Large intestine (tissue), 3 donors: ENCODE data around the gene VIPR2. TPM values are rescaled to one million over a fixed set of nuclear protein-coding genes. Genes with fewer than 3 reads are reported as not detected.
"Not testable (repeated sequence)": the region's sequence is repeated elsewhere in the genome, so short reads cannot be mapped to it uniquely, and the experiment has no call there.

ENCODE experiments used
- DNase-seq, 2 donors: peaks; one replicate each; pipeline versions ENCODE4 v3.0.0 to v3.0.0-alpha.2; 2013
- H3K27ac ChIP-seq: one replicate; pipeline ENCODE4 v1.5.1; 2013; ENCODE audit warnings: low read length
- H3K27me3 ChIP-seq: 2 replicates; pipeline ENCODE4 v1.6.1; 2013; ENCODE audit warnings: low read length; ENCODE audit not compliant: control insufficient read depth, insufficient read depth
- H3K36me3 ChIP-seq: 2 replicates; pipeline ENCODE4 v1.6.1; 2013; ENCODE audit warnings: low read length; ENCODE audit not compliant: control insufficient read depth, insufficient read depth
- H3K4me1 ChIP-seq: one replicate; pipeline ENCODE4 v1.6.1; 2013; ENCODE audit warnings: low read length; ENCODE audit not compliant: control insufficient read depth, insufficient read depth
- H3K4me3 ChIP-seq: one replicate; pipeline ENCODE4 v1.5.1; 2013; ENCODE audit warnings: low read length
- H3K9me3 ChIP-seq: one replicate; pipeline ENCODE4 v1.6.1; 2013; ENCODE audit warnings: mild to moderate bottlenecking, low read depth, low read length, moderate library complexity; ENCODE audit not compliant: control insufficient read depth
- WGBS: methylation state at CpG from one replicate; pipeline ENCODE4 v1.1.5; 2013; ENCODE audit warnings: low lambda C conversion rate; ENCODE audit not compliant: insufficient coverage; 5-methylcytosine and 5-hydroxymethylcytosine counted together
- polyA plus RNA-seq: library from polyadenylated mRNA; unstranded; fragments of 120-200 nt; gene quantifications from one replicate; pipeline ENCODE4 v1.2.1, GENCODE V29; 2013

Gene VIPR2
- polyA plus RNA-seq, 1 donor: 1.4 TPM

- Histone ChIP-seq H3K36me3 (no peaks in the 10 kb centered on the region), H3K27ac (no peak overlapping the region), H3K27me3 (no peaks in the 10 kb centered on the region), H3K9me3 (no peaks in the 10 kb centered on the region), H3K4me1 (peaks cover 5% of the 10 kb centered on the region), H3K4me3 (no peak overlapping the region)
- no CpG with 5 or more reads among the region's 5 CpGs for WGBS
- no peak for DNase-seq
Observed at GRCh38 chr7:159007996-159008389, 136.7 kb downstream of the VIPR2 start.

DNA sequence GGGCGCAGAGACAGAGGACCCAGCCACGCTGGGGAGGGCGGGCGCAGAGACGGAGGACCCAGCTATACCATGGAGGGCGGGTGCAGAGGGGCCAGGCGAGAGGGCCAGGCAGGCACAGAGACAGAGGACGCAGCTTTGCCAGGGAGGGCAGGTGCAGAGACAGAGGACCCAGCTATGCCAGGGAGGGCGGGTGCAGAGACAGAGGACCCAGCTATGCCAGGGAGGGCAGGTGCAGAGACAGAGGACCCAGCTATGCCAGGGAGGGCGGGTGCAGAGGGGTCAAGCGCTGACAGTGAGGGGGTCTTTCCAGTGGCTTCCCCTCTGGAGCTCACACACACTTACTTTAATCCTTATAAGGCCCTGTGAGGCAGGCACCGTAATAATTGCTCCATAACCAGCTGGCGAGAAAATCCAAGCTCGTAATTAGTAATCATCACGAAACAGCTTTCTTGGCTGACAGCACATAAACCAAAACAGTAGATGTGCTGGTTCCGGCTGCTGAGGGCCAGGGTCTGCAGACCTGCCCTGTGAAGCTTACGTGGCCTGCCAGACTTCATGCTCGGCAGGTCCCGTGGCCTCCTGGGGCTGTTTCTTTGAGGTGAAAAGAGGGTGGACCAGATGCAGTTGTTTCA, 137.2 kb downstream of the VIPR2 start:
- H3K27me3 ChIP-seq: no peaks in the 10 kb centered on the region
- H3K27ac ChIP-seq: no peak overlapping the region
- DNase-seq: no peak
- H3K4me1 ChIP-seq: no peaks in the 10 kb centered on the region
- H3K9me3 ChIP-seq: no peaks in the 10 kb centered on the region
- no peaks in the 10 kb centered on the region for H3K36me3 ChIP-seq
- no peak overlapping the region for H3K4me3 ChIP-seq
- WGBS: no CpG with 5 or more reads among the region's 19 CpGs

DNA sequence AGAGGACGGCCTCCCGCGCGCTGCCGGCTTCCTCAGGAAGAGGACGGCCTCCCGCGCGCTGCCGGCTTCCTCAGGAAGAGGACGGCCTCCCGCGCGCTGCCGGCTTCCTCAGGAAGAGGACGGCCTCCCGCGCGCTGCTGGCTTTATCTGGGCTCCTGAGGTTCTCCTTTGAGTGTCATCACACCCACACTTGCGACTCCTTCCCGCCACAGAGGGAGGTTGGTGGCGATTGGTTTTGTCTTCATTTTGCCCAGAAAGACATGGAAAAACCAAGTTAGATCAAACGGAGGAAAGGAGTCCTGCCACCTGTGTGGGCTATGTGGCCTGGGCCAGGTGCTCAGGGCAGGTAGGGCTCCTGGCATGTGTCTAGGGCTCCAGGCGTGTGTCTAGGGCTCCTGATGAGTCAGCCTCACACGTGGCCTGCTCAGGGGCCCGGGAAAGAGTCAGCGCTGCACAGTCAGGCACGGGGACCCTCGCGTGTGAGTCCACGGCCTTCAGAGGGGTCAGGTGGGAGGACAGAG, 138.0 kb downstream of the VIPR2 start:
- WGBS: no CpG with 5 or more reads among the region's 31 CpGs
- H3K27me3 ChIP-seq: no peaks in the 10 kb centered on the region
- DNase-seq: no peak
- no peaks in the 10 kb centered on the region for H3K9me3 ChIP-seq
- no peaks in the 10 kb centered on the region for H3K36me3 ChIP-seq
- no peak overlapping the region for H3K27ac ChIP-seq
- no peak overlapping the region for H3K4me3 ChIP-seq
- no peaks in the 10 kb centered on the region for H3K4me1 ChIP-seq

GRCh38 chr7:159006022-159006609, 138.6 kb downstream of the VIPR2 start:
- not testable (repeated sequence) for H3K4me1 ChIP-seq, H3K9me3 ChIP-seq, H3K27ac ChIP-seq, H3K27me3 ChIP-seq, DNase-seq, H3K36me3 ChIP-seq, H3K4me3 ChIP-seq
- WGBS: no CpG with 5 or more reads among the region's 69 CpGs

GRCh38 chr7:159005618-159006017, 139.0 kb downstream of the VIPR2 start:
- Histone ChIP-seq H3K4me3 (no peak overlapping the region), H3K9me3 (no peaks in the 10 kb centered on the region), H3K4me1 (no peaks in the 10 kb centered on the region), H3K27me3 (no peaks in the 10 kb centered on the region), H3K27ac (no peak overlapping the region), H3K36me3 (no peaks in the 10 kb centered on the region)
- 92% methylated on average over 2 of the region's 18 CpGs for WGBS
- DNase-seq: no peak

GRCh38 chr7:159004411-159004810, 140.3 kb downstream of the VIPR2 start:
- no peaks in the 10 kb centered on the region for H3K36me3 ChIP-seq
- WGBS: 100% methylated on average over 1 of the region's 10 CpGs
- H3K9me3 ChIP-seq: no peaks in the 10 kb centered on the region

DNA sequence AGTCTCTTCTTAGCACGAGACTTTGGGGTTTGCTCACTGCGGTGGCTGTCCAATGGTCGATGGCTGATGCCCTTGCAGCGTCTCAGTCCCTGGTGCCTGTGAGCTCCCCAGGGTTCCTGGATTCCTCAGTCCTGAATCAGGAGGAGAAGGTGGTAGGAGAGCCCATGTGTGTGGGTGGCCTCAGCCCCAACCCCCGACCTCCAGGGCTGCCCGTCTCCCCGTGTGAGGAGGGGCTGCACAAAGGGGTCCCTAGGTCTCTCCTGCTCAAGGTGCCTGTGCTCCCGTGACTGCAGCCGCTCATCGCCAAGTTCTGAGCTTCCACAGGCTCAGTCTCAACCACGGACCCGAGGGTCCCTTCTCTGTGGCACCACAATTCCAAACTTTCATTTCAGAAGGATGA, 142.9 kb downstream of the VIPR2 start:
- WGBS: no CpG with 5 or more reads among the region's 12 CpGs
- Histone ChIP-seq H3K27me3 (peaks cover 9% of the 10 kb centered on the region), H3K9me3 (peaks cover 4% of the 10 kb centered on the region), H3K4me1 (no peaks in the 10 kb centered on the region), H3K36me3 (no peaks in the 10 kb centered on the region), H3K4me3 (no peak overlapping the region), H3K27ac (no peak overlapping the region)
- DNase-seq: no peak

More at GRCh38 chr7:159004411-159004810, 140.3 kb downstream of the VIPR2 start:
- no peak for DNase-seq
- Histone ChIP-seq H3K27me3 (no peaks in the 10 kb centered on the region), H3K27ac (no peak overlapping the region), H3K4me3 (no peak overlapping the region), H3K4me1 (no peaks in the 10 kb centered on the region)

GRCh38 chr7:159000859-159001435, 143.7 kb downstream of the VIPR2 start:
- WGBS: no CpG with 5 or more reads among the region's 21 CpGs
- Histone ChIP-seq H3K27ac (no peak overlapping the region), H3K4me3 (no peak overlapping the region), H3K9me3 (peaks cover 11% of the 10 kb centered on the region), H3K36me3 (no peaks in the 10 kb centered on the region), H3K27me3 (peaks cover 18% of the 10 kb centered on the region), H3K4me1 (no peaks in the 10 kb centered on the region)
- no peak for DNase-seq

DNA sequence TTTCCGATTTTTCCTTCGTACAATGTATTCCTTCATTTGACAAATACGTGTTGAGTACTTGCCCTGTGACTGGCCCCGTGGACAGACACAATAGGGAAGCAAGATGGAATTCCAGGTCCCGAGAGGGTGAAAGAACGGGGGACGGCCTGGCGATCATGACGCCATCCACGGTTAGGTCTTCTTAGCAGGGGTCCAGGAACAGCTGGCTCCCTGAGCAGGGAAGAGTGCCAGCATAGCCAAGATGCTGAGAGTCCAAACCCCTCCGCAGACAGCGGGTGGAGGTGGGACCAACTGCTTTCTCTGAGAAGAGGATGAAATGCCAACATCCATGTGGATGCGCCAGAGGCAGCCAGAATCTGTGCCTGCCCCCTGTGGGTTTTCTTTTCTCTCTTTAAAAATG, 144.6 kb downstream of the VIPR2 start:
- peaks cover 15% of the 10 kb centered on the region for H3K9me3 ChIP-seq
- peaks cover 23% of the 10 kb centered on the region for H3K27me3 ChIP-seq
- no peak for DNase-seq
- H3K27ac ChIP-seq: no peak overlapping the region
- no peak overlapping the region for H3K4me3 ChIP-seq
- no peaks in the 10 kb centered on the region for H3K4me1 ChIP-seq
- 87% methylated on average over 3 of the region's 13 CpGs for WGBS
- no peaks in the 10 kb centered on the region for H3K36me3 ChIP-seq

GRCh38 chr7:158999496-158999895, 145.2 kb downstream of the VIPR2 start:
- no peak for DNase-seq
- H3K27me3 ChIP-seq: peaks cover 24% of the 10 kb centered on the region

More at GRCh38 chr7:158999496-158999895, 145.2 kb downstream of the VIPR2 start:
- Histone ChIP-seq H3K4me3 (no peak overlapping the region), H3K27ac (no peak overlapping the region), H3K36me3 (no peaks in the 10 kb centered on the region), H3K9me3 (peaks cover 15% of the 10 kb centered on the region), H3K4me1 (no peaks in the 10 kb centered on the region)
- no CpG with 5 or more reads among the region's 21 CpGs for WGBS
